Neural cell (in vitro differentiated cells): ENCODE results near the gene PADI4. TPM values are rescaled to one million over a fixed set of nuclear protein-coding genes. Genes with fewer than 3 reads are reported as not detected.

Experiments used
- H2AFZ ChIP-seq: fragments of 200-600, 300-800 bp; sonication (generic), shearing (Covaris generic); 2 replicates; pipeline ENCODE4 v1.6.0; 2014; ENCODE audit warnings: low read depth, mild to moderate bottlenecking, antibody characterized with exemption, low read length, moderate library complexity
- H3F3A ChIP-seq: fragments of 200-600 bp; shearing (Covaris generic); 2 replicates; pipeline ENCODE4 v1.6.1; 2016; ENCODE audit warnings: mild to moderate bottlenecking, moderate library complexity, mixed read lengths, antibody characterized with exemption, low read length; ENCODE audit not compliant: insufficient read depth, poor library complexity, severe bottlenecking
- H3K27ac ChIP-seq: fragments of 200-600, 300-800 bp; sonication (generic), shearing (Covaris generic); 2 replicates; pipeline ENCODE4 v1.5.1; 2014; ENCODE audit warnings: mild to moderate bottlenecking, low read length, moderate library complexity
- H3K27me3 ChIP-seq: fragments of 300-800, 200-600 bp; sonication (generic), shearing (Covaris generic); 2 replicates; pipeline ENCODE4 v1.6.0; 2014; ENCODE audit warnings: mild to moderate bottlenecking, low read depth, low read length, moderate library complexity; ENCODE audit not compliant: insufficient read depth
- H3K36me3 ChIP-seq: fragments of 300-800, 200-600 bp; sonication (generic), shearing (Covaris generic); 2 replicates; pipeline ENCODE4 v1.5.1; 2014; ENCODE audit warnings: mild to moderate bottlenecking, antibody characterized with exemption, low read length, moderate library complexity; ENCODE audit not compliant: insufficient read depth
- H3K4me2 ChIP-seq: fragments of 300-800, 200-600 bp; sonication (generic), shearing (Covaris generic); 2 replicates; pipeline ENCODE4 v1.6.0; 2014; ENCODE audit warnings: mild to moderate bottlenecking, low read length
- H3K4me3 ChIP-seq: fragments of 300-800, 200-600 bp; sonication (generic), shearing (Covaris generic); 2 replicates; pipeline ENCODE4 v1.5.1; 2014; ENCODE audit warnings: mild to moderate bottlenecking, low read length, moderate library complexity
- H3K79me2 ChIP-seq: fragments of 200-600 bp; shearing (Covaris generic); replicated peaks from 2 replicates; pipeline ENCODE4 v1.6.0; 2014; ENCODE audit warnings: mild to moderate bottlenecking, low read length, moderate library complexity; ENCODE audit not compliant: insufficient read depth
- H3K9ac ChIP-seq: fragments of 300-800, 200-600 bp; sonication (generic), shearing (Covaris generic); 2 replicates; pipeline ENCODE4 v1.6.1; 2016; ENCODE audit warnings: mild to moderate bottlenecking, low read length, mixed read lengths
- H3K9me2 ChIP-seq: fragments of 200-600 bp; shearing (Covaris generic); 2 replicates; pipeline ENCODE4 v1.6.1; 2016; ENCODE audit warnings: mild to moderate bottlenecking, low read length, mixed read lengths; ENCODE audit not compliant: insufficient read depth
- H3K9me3 ChIP-seq: fragments of 200-600, 300-800 bp; sonication (generic), shearing (Covaris generic); 2 replicates; pipeline ENCODE4 v1.6.1; 2016; ENCODE audit warnings: mild to moderate bottlenecking, mixed run types, low read length, moderate library complexity, mixed read lengths
- H4K20me1 ChIP-seq: fragments of 200-600 bp; shearing (Covaris generic); 2 replicates; pipeline ENCODE4 v1.6.1; 2016; ENCODE audit warnings: mild to moderate bottlenecking, mixed run types; ENCODE audit not compliant: insufficient read depth
- CTCF ChIP-seq: fragments of 450-650 bp; IDR thresholded peaks from 2 replicates; pipeline ENCODE4 v1.5.1; 2014; ENCODE audit warnings: antibody characterized with exemption, mild to moderate bottlenecking, moderate library complexity; ENCODE audit not compliant: poor library complexity, severe bottlenecking
- EP300 ChIP-seq: fragments of 450-650 bp; conservative IDR thresholded peaks from 2 replicates; pipeline ENCODE4 v1.6.1; 2014; ENCODE audit warnings: antibody characterized with exemption, mild to moderate bottlenecking, moderate library complexity; ENCODE audit not compliant: poor library complexity, severe bottlenecking
- EZH2 ChIP-seq: fragments of 200-600, 300-800 bp; shearing (Covaris generic), sonication (generic); IDR thresholded peaks from 2 replicates; pipeline ENCODE4 v1.6.1; 2014; ENCODE audit warnings: antibody characterized with exemption, low read length, borderline replicate concordance, mild to moderate bottlenecking; ENCODE audit not compliant: insufficient read depth, poor library complexity, severe bottlenecking
- MXI1 ChIP-seq: fragments of 450-650 bp; conservative IDR thresholded peaks from 2 replicates; pipeline ENCODE4 v1.6.1; 2014; ENCODE audit warnings: antibody characterized with exemption, mild to moderate bottlenecking; ENCODE audit not compliant: poor library complexity, severe bottlenecking
- POLR2AphosphoS5 ChIP-seq: IDR thresholded peaks from 2 replicates; pipeline ENCODE4 v1.6.1; 2012
- RAD21 ChIP-seq: fragments of 450-650 bp; conservative IDR thresholded peaks from 2 replicates; pipeline ENCODE4 v1.6.1; 2014; ENCODE audit warnings: antibody characterized with exemption, mild to moderate bottlenecking, moderate library complexity
- REST ChIP-seq: IDR thresholded peaks from 2 replicates; pipeline ENCODE4 v1.6.1; 2012; ENCODE audit warnings: borderline replicate concordance
- SMC3 ChIP-seq: fragments of 450-650 bp; conservative IDR thresholded peaks from 2 replicates; pipeline ENCODE4 v1.6.1; 2014; ENCODE audit warnings: antibody characterized with exemption, mild to moderate bottlenecking, moderate library complexity; ENCODE audit not compliant: poor library complexity
- TAF1 ChIP-seq: IDR thresholded peaks from 2 replicates; pipeline ENCODE4 v1.6.1; 2012; ENCODE audit warnings: low read depth
- polyA plus RNA-seq: library from polyadenylated mRNA; depleted of rRNA; stranded (reverse); fragments of >200 nt; gene quantifications from 2 replicates; pipeline ENCODE4 v1.2.3, GENCODE V29; 2014

The PADI4 gene
- polyA plus RNA-seq, 1 donor from 2014 or later: not detected

- no peak overlapping the region for H3K9ac ChIP-seq
- no peak overlapping the region for H3K4me2 ChIP-seq
- no peaks in the 10 kb centered on the region for H3K27me3 ChIP-seq
- no peaks in the 10 kb centered on the region for H3F3A ChIP-seq
- no peak overlapping the region for H3K27ac ChIP-seq
- H4K20me1 ChIP-seq: no peaks in the 10 kb centered on the region
- no peaks in the 10 kb centered on the region for H3K79me2 ChIP-seq
- H3K9me3 ChIP-seq: no peaks in the 10 kb centered on the region
- TF ChIP-seq EZH2 (no peak), TAF1 (no peak), RAD21 (no peak), MXI1 (no peak), EP300 (no peak), CTCF (no peak), REST (no peak), POLR2AphosphoS5 (no peak), SMC3 (no peak)
- no peak overlapping the region for H3K4me3 ChIP-seq
- no peaks in the 10 kb centered on the region for H3K36me3 ChIP-seq
- H2AFZ ChIP-seq: no peak overlapping the region
- no peaks in the 10 kb centered on the region for H3K9me2 ChIP-seq
Observed at GRCh38 chr1:17272646-17273045, 35.4 kb upstream of the PADI4 start.

- no peaks in the 10 kb centered on the region for H3K79me2 ChIP-seq
- no peaks in the 10 kb centered on the region for H4K20me1 ChIP-seq
- H3F3A ChIP-seq: no peaks in the 10 kb centered on the region
- no peaks in the 10 kb centered on the region for H3K9me2 ChIP-seq
- H3K9ac ChIP-seq: no peak overlapping the region
- no peak overlapping the region for H3K4me2 ChIP-seq
- H3K9me3 ChIP-seq: no peaks in the 10 kb centered on the region
- TF ChIP-seq POLR2AphosphoS5: no peak
- no peak for TF ChIP-seq RAD21
- TF ChIP-seq MXI1: no peak
- H3K4me3 ChIP-seq: no peak overlapping the region
- H2AFZ ChIP-seq: no peak overlapping the region
- H3K36me3 ChIP-seq: no peaks in the 10 kb centered on the region
- H3K27ac ChIP-seq: no peak overlapping the region
- H3K27me3 ChIP-seq: no peaks in the 10 kb centered on the region
Observed at GRCh38 chr1:17273096-17273495, 34.9 kb upstream of the PADI4 start.
